ENCODE results near the gene NAP1L1. TPM values are rescaled to one million over a fixed set of nuclear protein-coding genes. Genes with fewer than 3 reads are reported as not detected.

Gene NAP1L1
- total RNA-seq, 1 experiment from 2014 or later: 587 TPM

GRCh38 chr12:76040461-76040860, 44.0 kb downstream of the NAP1L1 start:
- H3K36me3 ChIP-seq (ENCODE audit: low read depth): no peaks in the 10 kb centered on the region; the same call in 1 of the 2 replicates
- peaks cover 5% of the 10 kb centered on the region; the same call in 1 of the 2 replicates for H3K79me2 ChIP-seq (ENCODE audit: low read depth)
- intact Hi-C loops (cut with micrococcal nuclease; ENCODE audit: unreplicated experiment): no loop called here
- no peak overlapping the region for H3K4me2 ChIP-seq
- H3K27ac ChIP-seq: no peak overlapping the region
- no peak overlapping the region for H2AFZ ChIP-seq
- TF ChIP-seq, protein P1, sequence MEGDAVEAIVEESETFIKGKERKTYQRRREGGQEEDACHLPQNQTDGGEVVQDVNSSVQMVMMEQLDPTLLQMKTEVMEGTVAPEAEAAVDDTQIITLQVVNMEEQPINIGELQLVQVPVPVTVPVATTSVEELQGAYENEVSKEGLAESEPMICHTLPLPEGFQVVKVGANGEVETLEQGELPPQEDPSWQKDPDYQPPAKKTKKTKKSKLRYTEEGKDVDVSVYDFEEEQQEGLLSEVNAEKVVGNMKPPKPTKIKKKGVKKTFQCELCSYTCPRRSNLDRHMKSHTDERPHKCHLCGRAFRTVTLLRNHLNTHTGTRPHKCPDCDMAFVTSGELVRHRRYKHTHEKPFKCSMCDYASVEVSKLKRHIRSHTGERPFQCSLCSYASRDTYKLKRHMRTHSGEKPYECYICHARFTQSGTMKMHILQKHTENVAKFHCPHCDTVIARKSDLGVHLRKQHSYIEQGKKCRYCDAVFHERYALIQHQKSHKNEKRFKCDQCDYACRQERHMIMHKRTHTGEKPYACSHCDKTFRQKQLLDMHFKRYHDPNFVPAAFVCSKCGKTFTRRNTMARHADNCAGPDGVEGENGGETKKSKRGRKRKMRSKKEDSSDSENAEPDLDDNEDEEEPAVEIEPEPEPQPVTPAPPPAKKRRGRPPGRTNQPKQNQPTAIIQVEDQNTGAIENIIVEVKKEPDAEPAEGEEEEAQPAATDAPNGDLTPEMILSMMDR (conservative IDR thresholded peaks at IDR 0.05): no peak
- TF ChIP-seq EZH2 (IDR thresholded peaks at IDR 0.05; ENCODE audit: low read depth): no peak
- CTCF ChIA-PET: interaction anchor here (0.7 kb wide), 1 partner anchor 72 kb away, joined by 3 read pairs; no protein-coding TSS in a partner anchor
- H3K9me2 ChIP-seq (ENCODE audit: insufficient read depth): no peaks in the 10 kb centered on the region
- H3K4me1 ChIP-seq (replicated peaks; ENCODE audit: insufficient read depth): peaks cover 11% of the 10 kb centered on the region; the same call in 1 of the 2 replicates
- POLR2A ChIA-PET (ENCODE audit: unreplicated experiment): interaction anchor here (0.7 kb wide), 1 partner anchor 649 kb away, joined by 4 read pairs; no protein-coding TSS in a partner anchor
- BruUV-seq (replicated peaks): no TSS peak
- H3K4me3 ChIP-seq: no peak overlapping the region
- no peaks in the 10 kb centered on the region for H3K27me3 ChIP-seq (ENCODE audit: insufficient read depth, low read depth)
- H3K9me3 ChIP-seq (ENCODE audit: insufficient read depth, low read depth): no peaks in the 10 kb centered on the region
- no peak for DNase-seq
- peaks cover 60% of the 10 kb centered on the region; the same call in 1 of the 2 replicates for H3F3A ChIP-seq (ENCODE audit: insufficient read depth, low read depth)
- no peaks in the 10 kb centered on the region for H4K20me1 ChIP-seq (ENCODE audit: insufficient read depth)

DNA sequence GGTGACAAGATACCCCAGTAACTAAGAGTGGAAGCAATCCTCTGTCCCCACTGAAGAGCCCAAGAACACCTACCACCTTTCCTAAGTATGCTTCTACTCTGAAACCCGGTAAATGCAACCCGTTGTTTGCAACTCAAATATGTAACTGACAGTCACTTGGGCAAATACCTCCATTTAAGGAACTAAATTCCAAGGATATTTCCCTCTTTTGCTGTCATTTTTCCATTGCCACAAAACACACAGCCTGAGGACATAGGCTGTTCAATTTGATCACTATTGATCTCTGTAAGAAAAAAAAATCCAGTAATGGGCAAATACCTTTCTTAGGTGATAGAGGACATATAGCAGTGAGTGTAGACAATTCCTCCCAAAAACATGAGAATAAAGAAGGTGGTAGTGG, 46.3 kb downstream of the NAP1L1 start:
- intact Hi-C loops (cut with micrococcal nuclease; ENCODE audit: unreplicated experiment): loop anchor here (10.0 kb wide), 5 partner anchors 173 to 703 kb away; partner anchors contain the start of genes BBS10, CAPS2 and GLIPR1L1
- no peak overlapping the region for H3K4me3 ChIP-seq
- TF ChIP-seq, protein P1 (conservative IDR thresholded peaks at IDR 0.05): no peak
- H3K27ac ChIP-seq: no peak overlapping the region
- H3K79me2 ChIP-seq (ENCODE audit: low read depth): peaks cover 25% of the 10 kb centered on the region
- no peaks in the 10 kb centered on the region for H3K27me3 ChIP-seq (ENCODE audit: insufficient read depth, low read depth)
- peaks cover 31% of the 10 kb centered on the region for H3K4me1 ChIP-seq (replicated peaks; ENCODE audit: insufficient read depth)
- no peaks in the 10 kb centered on the region for H3K9me2 ChIP-seq (ENCODE audit: insufficient read depth)
- POLR2A ChIA-PET (ENCODE audit: unreplicated experiment): no interaction called here
- H3K4me2 ChIP-seq: no peak overlapping the region
- DNase-seq: peak in 1 of 2 experiments; percentile 39
- H4K20me1 ChIP-seq (ENCODE audit: insufficient read depth): no peaks in the 10 kb centered on the region
- no peaks in the 10 kb centered on the region for H3K36me3 ChIP-seq (ENCODE audit: low read depth)
- no peak overlapping the region for H2AFZ ChIP-seq
- H3K9me3 ChIP-seq (ENCODE audit: insufficient read depth, low read depth): no peaks in the 10 kb centered on the region
- no TSS peak for BruUV-seq (replicated peaks)
- peaks cover 43% of the 10 kb centered on the region; the same call in 1 of the 2 replicates for H3F3A ChIP-seq (ENCODE audit: insufficient read depth, low read depth)
- CTCF ChIA-PET: interaction anchor here (1.5 kb wide), 1 partner anchor 553 kb away, joined by 3 read pairs; no protein-coding TSS in a partner anchor

GRCh38 chr12:76037130-76038103, 47.1 kb downstream of the NAP1L1 start:
- peaks cover 32% of the 10 kb centered on the region for H3K4me1 ChIP-seq (replicated peaks; ENCODE audit: insufficient read depth)
- H2AFZ ChIP-seq: no peak overlapping the region
- H3K36me3 ChIP-seq (ENCODE audit: low read depth): no peaks in the 10 kb centered on the region
- H3F3A ChIP-seq (ENCODE audit: insufficient read depth, low read depth): peaks cover 35% of the 10 kb centered on the region; the same call in 1 of the 2 replicates
- ChIA-PET CTCF (interaction anchor here (0.5 to 1.5 kb wide), 2 partner anchors 20 to 552 kb away, joined by 3 read pairs; no protein-coding TSS in a partner anchor), POLR2A (ENCODE audit: unreplicated experiment) (interaction anchor here (0.6 kb wide), 1 partner anchor 19 kb away, joined by 11 read pairs; no protein-coding TSS in a partner anchor)
- H3K4me2 ChIP-seq: no peak overlapping the region
- intact Hi-C loops (cut with micrococcal nuclease; ENCODE audit: unreplicated experiment): loop anchor here (10.0 kb wide), 5 partner anchors 173 to 703 kb away; partner anchors contain the start of genes BBS10, CAPS2 and GLIPR1L1
- H3K9me2 ChIP-seq (ENCODE audit: insufficient read depth): no peaks in the 10 kb centered on the region
- no peaks in the 10 kb centered on the region for H3K9me3 ChIP-seq (ENCODE audit: insufficient read depth, low read depth)
- H3K27me3 ChIP-seq (ENCODE audit: insufficient read depth, low read depth): no peaks in the 10 kb centered on the region
- H4K20me1 ChIP-seq (ENCODE audit: insufficient read depth): no peaks in the 10 kb centered on the region
- peak in 1 of 2 experiments; percentile 20 for DNase-seq
- H3K27ac ChIP-seq: no peak overlapping the region
- H3K4me3 ChIP-seq: no peak overlapping the region
- H3K79me2 ChIP-seq (ENCODE audit: low read depth): peaks cover 32% of the 10 kb centered on the region
- TF ChIP-seq EZH2 (IDR thresholded peaks at IDR 0.05; ENCODE audit: low read depth): no peak
- TF ChIP-seq, protein P1 (conservative IDR thresholded peaks at IDR 0.05): peak; percentile 81
- BruUV-seq (replicated peaks): no TSS peak

All from PC-9 (cell line).